ENCODE measurements around the gene NEMP2.

DNA sequence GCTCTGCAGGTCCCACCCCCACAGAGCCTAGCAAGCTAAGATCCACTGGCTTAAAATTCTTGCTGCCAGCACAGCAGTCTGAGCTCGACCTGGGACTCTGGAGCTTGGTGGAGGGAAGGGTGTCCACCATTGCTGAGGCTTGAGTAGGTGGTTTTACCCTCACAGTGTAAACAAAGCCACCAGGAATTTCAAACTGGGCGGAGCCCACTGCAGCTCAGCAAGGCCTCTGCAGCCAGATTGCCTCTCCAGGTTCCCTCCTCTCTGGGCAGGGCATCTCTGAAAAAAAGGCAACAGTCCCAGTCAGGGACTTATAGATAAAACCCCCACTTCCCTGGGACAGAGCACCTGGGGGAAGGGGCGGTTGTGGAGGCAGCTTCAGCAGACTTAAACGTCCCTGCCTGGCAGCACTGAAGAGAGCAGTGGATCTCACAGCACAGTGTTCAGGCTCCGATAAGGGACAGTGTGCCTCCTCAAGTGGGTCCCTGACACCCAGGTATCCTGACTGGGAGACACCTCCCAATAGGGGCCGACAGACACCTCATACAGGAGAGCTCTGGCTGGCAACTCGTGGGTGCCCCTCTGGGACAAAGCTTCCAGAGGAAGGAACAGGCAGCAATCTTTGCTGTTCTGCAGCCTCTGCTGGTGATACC, 20.0 kb upstream of the NEMP2 start:
- TF ChIP-seq, protein P1, sequence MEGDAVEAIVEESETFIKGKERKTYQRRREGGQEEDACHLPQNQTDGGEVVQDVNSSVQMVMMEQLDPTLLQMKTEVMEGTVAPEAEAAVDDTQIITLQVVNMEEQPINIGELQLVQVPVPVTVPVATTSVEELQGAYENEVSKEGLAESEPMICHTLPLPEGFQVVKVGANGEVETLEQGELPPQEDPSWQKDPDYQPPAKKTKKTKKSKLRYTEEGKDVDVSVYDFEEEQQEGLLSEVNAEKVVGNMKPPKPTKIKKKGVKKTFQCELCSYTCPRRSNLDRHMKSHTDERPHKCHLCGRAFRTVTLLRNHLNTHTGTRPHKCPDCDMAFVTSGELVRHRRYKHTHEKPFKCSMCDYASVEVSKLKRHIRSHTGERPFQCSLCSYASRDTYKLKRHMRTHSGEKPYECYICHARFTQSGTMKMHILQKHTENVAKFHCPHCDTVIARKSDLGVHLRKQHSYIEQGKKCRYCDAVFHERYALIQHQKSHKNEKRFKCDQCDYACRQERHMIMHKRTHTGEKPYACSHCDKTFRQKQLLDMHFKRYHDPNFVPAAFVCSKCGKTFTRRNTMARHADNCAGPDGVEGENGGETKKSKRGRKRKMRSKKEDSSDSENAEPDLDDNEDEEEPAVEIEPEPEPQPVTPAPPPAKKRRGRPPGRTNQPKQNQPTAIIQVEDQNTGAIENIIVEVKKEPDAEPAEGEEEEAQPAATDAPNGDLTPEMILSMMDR (conservative IDR thresholded peaks at IDR 0.05; ENCODE audit: low read depth, low read length) = no peak
- TF ChIP-seq SMC3 (IDR thresholded peaks at IDR 0.05; ENCODE audit: low read depth, low read length) = no peak
